Duodenal mucosa (tissue), 2 donors: ENCODE data around the gene SLC12A6.
A peak's percentile ranks its signal among the peaks of the same experiment; 100 is the strongest.
"Not testable (repeated sequence)": the region's sequence is repeated elsewhere in the genome, so short reads cannot be mapped to it uniquely, and the experiment has no call there.

Source experiments
- H3K27ac ChIP-seq: one replicate; pipeline ENCODE4 v1.7.0; 2013; ENCODE audit warnings: low read depth, low read length
- H3K27me3 ChIP-seq, 2 donors: one replicate each; pipeline ENCODE4 v1.7.0; 2013; ENCODE audit warnings: low read length in 2 of 2, control low read depth in 1 of 2; ENCODE audit not compliant: insufficient read depth in 2 of 2, control insufficient read depth in 1 of 2
- H3K36me3 ChIP-seq, 2 donors: one replicate each; pipeline ENCODE4 v1.7.0; 2013; ENCODE audit warnings: low read length in 2 of 2, control low read depth in 1 of 2; ENCODE audit not compliant: insufficient read depth in 2 of 2, control insufficient read depth in 1 of 2
- H3K4me1 ChIP-seq, 2 donors: one replicate each; pipeline ENCODE4 v1.7.0; 2013; ENCODE audit warnings: low read length in 2 of 2, control low read depth in 1 of 2; ENCODE audit not compliant: insufficient read depth in 2 of 2, control insufficient read depth in 1 of 2
- H3K4me3 ChIP-seq, 2 donors: one replicate each; pipeline ENCODE4 v1.7.0; 2013; ENCODE audit warnings: low read length in 2 of 2, low read depth in 1 of 2
- H3K9ac ChIP-seq, 2 donors: one replicate each; pipeline ENCODE4 v1.7.0; 2013; ENCODE audit warnings: low read length in 2 of 2, low read depth in 1 of 2
- H3K9me3 ChIP-seq, 2 donors: one replicate each; pipeline ENCODE4 v1.7.0; 2013; ENCODE audit warnings: low read length in 2 of 2, control low read depth in 1 of 2; ENCODE audit not compliant: control insufficient read depth in 1 of 2

SLC12A6 gene

DNA sequence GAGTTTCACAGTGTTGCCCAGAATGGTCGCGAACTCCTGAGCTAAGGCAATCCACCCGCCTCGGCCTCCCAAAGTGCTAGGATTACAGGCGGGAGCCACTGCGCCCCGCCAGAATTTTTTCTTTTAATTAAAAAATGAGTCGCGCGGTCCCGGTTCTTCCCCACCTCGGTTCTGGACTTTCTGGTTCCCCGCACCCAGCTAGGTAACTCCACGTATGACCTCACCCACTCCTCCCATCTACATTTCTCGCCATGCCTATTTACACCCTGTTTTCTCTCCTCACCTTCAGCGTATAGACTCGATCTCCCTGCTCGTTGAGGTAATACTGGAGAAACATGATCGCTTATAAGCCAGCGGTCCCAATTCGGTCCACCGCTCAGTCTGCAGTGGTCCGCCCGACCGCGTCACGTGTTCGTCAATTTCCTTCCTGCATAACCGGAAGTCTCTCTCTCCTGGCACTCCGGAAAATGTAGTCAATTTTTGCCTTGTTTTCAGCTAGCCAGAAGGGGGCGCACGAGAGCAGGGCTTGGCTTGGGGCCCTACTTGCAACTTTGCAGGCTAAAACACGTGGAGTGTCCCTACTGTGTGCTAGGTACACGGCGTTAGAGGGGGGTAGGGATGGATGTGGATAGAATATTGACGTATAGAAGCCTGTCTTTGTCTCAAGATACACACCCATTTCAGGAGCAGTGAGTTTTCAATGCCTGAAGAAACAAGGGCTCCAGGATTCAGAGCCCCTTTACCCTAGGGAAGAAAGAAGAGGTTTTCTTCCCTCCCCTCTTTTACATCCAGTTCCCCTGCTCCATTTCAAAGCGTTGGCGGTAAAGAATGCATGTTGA, 5.4 kb upstream of the SLC12A6 start, which contains the start of the genes NOP10 and NUTM1:
Gene NOP10, minus strand, starts transcription at position 400 of the 839 bp plus-strand sequence. Its CDS starts 63 bp downstream, at position 337.
Gene NUTM1, plus strand, starts transcription at position 579 of the 839 bp plus-strand sequence. CDS start 382 bp downstream, outside the sequence.
- Histone ChIP-seq H3K9me3 (no peaks in the 10 kb centered on the region), H3K4me3 (peak within 1 kb of the TSS; percentile 85 to 95), H3K27me3 (no peaks in the 10 kb centered on the region), H3K9ac (peak within 1 kb of the TSS; percentile 65 to 83), H3K4me1 (peaks cover 9 to 15% of the 10 kb centered on the region in 2 donors), H3K36me3 (no peaks in the 10 kb centered on the region), H3K27ac (peak within 1 kb of the TSS; percentile 92)

DNA sequence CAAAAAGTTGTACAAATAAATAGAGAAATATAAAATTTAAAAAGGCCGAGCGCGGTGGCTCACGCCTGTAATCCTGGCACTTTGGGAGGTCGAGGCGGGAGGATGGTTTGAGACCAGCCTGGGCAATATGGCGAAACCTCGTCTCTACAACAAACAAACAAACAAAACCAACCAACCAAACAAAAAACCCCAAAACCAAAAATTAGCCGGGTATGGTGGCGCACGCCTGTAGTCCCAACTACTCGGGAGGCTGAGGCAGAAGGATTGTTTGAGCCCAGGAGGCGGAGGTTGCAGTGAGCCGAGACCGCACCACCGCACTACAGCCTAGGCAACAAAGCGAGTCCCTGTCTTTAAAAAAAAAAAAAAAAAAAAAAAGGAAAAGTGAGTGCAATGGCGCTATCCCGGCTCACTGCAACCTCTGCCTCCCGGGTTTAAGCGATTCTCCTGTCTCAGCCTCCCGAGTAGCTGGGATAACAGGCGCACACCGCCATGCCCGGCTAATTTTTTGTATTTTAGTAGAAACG, 4.7 kb upstream of the SLC12A6 start:
- H3K9me3 ChIP-seq, H3K36me3 ChIP-seq, H3K27me3 ChIP-seq: not testable (repeated sequence)
- Histone ChIP-seq H3K9ac (peak overlapping the region; percentile 65 to 83), H3K4me3 (peak overlapping the region; percentile 85 to 95), H3K4me1 (peaks cover 9 to 15% of the 10 kb centered on the region in 2 donors), H3K27ac (peak overlapping the region; percentile 92)

DNA sequence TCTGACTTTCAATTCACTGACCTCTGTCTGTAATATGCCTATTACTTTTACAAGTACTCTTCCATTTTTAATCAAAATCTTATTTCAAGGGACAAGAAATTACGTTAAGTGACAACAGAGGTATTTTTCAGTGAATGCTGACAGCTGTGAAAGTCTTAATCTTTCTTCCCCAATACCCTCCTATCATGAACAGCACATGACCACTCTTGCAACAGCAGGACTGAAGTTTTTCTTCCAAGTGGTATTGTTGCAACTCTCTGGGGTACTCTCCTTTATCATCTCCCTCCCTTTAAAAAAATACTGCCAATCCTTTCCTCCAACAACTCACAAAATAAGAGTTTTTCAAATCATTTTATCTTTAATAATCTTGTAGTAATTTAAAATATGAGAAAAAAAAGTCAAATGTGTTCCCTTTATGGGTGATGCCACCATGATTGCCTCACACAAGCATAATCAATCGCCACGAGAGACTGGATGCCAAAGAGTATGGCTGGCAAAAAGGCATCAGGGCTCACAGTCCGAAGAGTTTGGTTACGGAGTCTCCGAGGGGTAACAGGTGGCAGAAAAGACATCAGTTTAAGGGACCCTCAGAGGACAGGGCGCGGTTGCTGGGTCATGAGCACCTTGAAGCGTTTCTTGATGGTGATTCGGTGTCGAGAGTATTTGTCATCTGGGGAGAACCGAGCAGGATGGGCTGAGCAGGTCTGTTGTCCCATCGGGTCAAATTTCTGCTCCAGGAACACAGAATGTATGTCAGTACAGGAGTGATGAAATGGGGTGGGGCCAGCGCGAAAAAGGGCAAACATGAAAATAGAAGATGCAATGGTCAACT, 4.0 kb upstream of the SLC12A6 start:
- Histone ChIP-seq H3K9ac (no peak overlapping the region), H3K4me1 (peaks cover 9 to 21% of the 10 kb centered on the region in 2 donors), H3K36me3 (no peaks in the 10 kb centered on the region), H3K4me3 (peak overlapping the region; percentile 85 to 95), H3K9me3 (no peaks in the 10 kb centered on the region), H3K27ac (no peak overlapping the region), H3K27me3 (no peaks in the 10 kb centered on the region)

DNA sequence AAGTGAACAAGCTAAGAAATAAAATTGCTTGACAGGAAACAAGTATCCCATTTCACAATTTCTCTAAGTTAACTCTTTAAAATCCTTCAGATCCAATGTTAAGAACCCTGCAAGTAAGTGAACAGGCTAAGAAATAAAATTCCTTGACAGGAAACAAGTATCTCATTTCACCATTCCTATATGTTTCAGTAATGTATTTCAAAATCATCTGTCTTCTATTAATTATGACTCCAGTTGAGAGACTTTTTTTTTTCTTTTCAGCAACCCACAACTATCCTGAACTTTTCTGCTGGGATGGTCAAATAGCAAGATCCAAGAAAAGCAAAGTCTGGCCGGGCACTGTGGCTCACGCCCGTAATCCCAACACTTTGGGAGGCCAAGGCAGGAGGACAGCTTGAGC, 2.4 kb upstream of the SLC12A6 start:
- H3K4me1 ChIP-seq, result peaks cover 14 to 21% of the 10 kb centered on the region in 2 donors
- no peaks in the 10 kb centered on the region for H3K27me3 ChIP-seq
- H3K27ac ChIP-seq, result no peak overlapping the region
- H3K9me3 ChIP-seq, result no peaks in the 10 kb centered on the region
- H3K36me3 ChIP-seq, result no peaks in the 10 kb centered on the region
- no peak overlapping the region for H3K4me3 ChIP-seq
- H3K9ac ChIP-seq, result no peak overlapping the region

DNA sequence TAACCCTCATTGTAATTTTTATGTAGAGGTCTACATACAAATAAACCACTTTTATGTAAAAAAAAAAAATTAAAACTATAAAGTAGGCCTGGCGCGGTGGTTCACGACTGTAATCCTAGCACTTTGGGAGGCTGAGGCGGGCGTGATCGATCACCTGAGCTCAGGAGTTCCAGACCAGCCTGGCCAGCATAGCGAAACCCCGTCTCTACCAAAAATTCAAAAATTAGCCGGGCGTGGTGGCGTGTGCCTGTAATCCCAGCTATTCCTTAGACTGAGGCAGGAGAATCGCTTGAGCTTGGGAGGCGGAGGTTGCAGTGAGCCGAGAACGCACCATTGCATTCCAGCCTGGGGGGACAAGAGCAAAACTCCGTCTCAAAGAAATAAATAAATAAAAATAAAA, 766 bp upstream of the SLC12A6 start:
- H3K27me3 ChIP-seq, result no peaks in the 10 kb centered on the region
- H3K36me3 ChIP-seq, result no peaks in the 10 kb centered on the region
- H3K9me3 ChIP-seq, result no peaks in the 10 kb centered on the region
- H3K27ac ChIP-seq, result no peak overlapping the region
- H3K4me3 ChIP-seq, result peak overlapping the region; percentile 88 to 96
- peaks cover 19 to 26% of the 10 kb centered on the region in 2 donors for H3K4me1 ChIP-seq
- peak overlapping the region; percentile 34 to 78 for H3K9ac ChIP-seq

DNA sequence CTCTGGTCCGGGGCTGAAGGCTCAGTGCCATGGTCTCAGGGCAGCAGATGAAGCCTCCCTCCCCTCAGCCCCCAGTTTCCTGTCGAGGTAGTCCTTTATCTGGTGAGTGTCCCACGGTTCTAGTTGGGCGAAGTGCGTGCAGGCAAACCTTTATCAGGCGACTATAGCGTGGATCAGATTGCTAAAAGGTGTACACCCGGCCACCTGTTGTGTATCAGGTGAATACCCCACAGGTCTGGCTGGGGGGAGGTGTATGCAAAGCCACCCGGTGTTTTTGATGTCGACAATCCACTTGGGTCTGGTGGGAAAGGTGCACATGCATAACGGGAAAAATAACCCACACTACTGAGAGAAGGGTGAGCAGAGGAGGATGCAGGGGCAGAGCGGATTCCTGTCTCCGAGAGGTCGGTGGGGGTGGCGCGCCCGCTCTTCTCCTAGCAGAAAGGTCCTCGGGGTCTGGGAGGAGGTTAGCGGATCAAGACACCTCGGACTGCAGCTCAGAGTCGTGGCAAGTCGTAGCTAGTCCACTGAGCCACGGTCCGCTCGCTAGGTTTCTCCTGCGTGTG, 507 bp downstream of the SLC12A6 start:
- Histone ChIP-seq H3K27me3 (no peaks in the 10 kb centered on the region), H3K4me3 (peak overlapping the region; percentile 88 to 96), H3K9me3 (no peaks in the 10 kb centered on the region), H3K4me1 (peaks cover 19 to 24% of the 10 kb centered on the region in 2 donors), H3K36me3 (no peaks in the 10 kb centered on the region), H3K27ac (peak overlapping the region; percentile 89), H3K9ac (peak overlapping the region; percentile 78 to 88)

DNA sequence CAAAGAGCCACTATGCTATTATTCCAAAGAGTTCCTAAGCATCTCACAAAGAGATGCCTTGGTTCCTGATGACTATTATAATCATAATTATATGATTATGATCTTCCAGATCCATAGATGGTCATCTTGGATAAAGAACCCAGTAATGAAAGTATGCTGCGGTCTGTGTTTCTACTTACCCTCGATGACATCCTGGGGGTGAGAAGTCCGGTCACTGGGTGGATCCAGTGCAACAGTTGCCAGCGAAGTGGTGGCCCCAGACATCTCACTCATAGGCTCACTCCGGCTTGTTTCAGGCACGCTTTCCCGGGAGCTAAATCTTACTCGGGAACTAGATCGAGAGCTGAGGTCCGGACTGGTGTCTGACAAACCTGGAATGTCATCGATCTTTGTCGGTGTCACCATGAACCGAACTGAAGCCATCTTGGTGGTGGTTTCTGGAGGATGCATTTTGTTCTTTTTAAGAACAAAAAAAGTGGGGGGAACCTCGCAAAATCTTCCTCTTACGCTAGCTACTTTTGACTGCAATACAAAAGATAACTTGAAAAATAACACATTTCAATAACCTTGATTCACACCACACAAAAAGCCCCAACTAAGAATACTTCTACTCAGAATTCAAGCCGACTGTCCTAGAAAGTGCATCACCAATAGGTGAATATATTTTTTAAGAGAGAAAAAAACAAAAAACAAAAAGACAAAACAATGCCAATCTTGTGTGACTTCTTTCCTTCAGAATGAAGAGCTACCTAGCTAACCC, 1.2 kb downstream of the SLC12A6 start:
- H3K9me3 ChIP-seq, result no peaks in the 10 kb centered on the region
- H3K27me3 ChIP-seq, result no peaks in the 10 kb centered on the region
- H3K4me1 ChIP-seq, result peaks cover 14 to 18% of the 10 kb centered on the region in 2 donors
- H3K36me3 ChIP-seq, result no peaks in the 10 kb centered on the region
- H3K9ac ChIP-seq, result peak overlapping the region; percentile 78 to 88
- peak overlapping the region; percentile 22 for H3K27ac ChIP-seq
- peak overlapping the region; percentile 88 to 96 for H3K4me3 ChIP-seq

DNA sequence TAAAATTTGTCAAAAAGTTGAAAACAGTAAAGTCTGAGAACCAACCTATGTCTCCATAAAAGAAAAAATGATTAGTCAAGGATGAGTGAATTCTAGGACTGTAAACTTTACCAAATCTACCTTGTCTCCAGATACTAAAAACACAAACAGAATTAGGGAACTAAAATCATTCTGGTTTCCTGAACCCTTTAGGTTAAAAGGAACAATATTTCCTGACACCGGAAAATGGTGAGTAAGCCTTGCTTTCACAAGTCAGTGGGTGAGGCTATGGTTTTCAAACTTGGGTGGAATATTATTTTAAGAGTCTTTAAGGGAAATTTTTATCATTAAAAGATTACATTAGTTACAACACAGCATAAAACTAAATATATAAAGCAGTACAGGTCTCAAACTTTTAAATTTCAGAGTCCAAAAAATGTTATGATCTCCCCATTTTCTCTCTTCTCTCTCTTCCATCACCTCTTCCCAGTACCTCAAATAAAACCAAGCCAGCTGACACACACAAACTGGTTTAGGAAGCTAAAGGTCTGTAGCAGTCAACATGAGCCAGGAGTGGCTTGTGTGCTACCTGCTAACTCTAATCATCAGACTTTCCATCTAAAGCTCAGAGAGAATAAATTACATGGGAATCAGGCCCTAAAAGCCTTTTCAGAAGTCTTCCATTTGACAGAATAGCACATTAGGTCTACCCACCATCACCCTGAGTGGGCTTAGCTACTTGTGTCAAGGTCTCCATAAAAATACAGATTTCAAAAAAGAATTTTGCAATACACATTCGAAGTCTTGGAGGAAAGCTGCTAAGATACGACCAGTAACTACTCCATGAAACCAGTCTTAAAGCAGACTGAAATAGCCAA, 2.2 kb downstream of the SLC12A6 start:
- peak overlapping the region; percentile 45 for H3K27ac ChIP-seq
- peak overlapping the region; percentile 15 to 46 for H3K9ac ChIP-seq

More for the DNA sequence above, 2.2 kb downstream of the SLC12A6 start:
- Histone ChIP-seq H3K36me3 (no peaks in the 10 kb centered on the region), H3K9me3 (no peaks in the 10 kb centered on the region), H3K4me1 (peaks cover 10 to 16% of the 10 kb centered on the region in 2 donors), H3K4me3 (peak overlapping the region; percentile 64 to 96), H3K27me3 (no peaks in the 10 kb centered on the region)
